AG04450 (cell line): ENCODE measurements around the gene PLXND1. TPM values are rescaled to one million over a fixed set of nuclear protein-coding genes. Genes with fewer than 3 reads are reported as not detected.

Experiments
- CTCF ChIA-PET: fragments of 300-600, 350-600 bp; formaldehyde crosslinking; extraction: SDS; loops from one replicate; lab custom pipeline; 2022; ENCODE audit warnings: antibody characterized with exemption, inconsistent platforms; lab: Charles Lee
- POLR2A ChIA-PET: fragments of 350-600 bp; formaldehyde crosslinking; extraction: SDS; loops from one replicate; lab custom pipeline; 2021; ENCODE audit warnings: antibody characterized with exemption, inconsistent platforms; lab: Yijun Ruan, JAX
- DNase-seq: peaks from one replicate; pipeline ENCODE4 v3.0.0-alpha.2; 2011; ENCODE audit warnings: low read depth, low spot score
- H3K27ac ChIP-seq: one replicate; pipeline ENCODE4 v1.5.1; 2012; ENCODE audit warnings: low read depth, low read length, control low read depth
- H3K27me3 ChIP-seq: one replicate; pipeline ENCODE4 v1.6.0; 2012; ENCODE audit warnings: low read length; ENCODE audit not compliant: control insufficient read depth, insufficient read depth
- H3K4me3 ChIP-seq: 2 replicates; pipeline ENCODE4 v1.5.1; 2011; ENCODE audit warnings: mild to moderate bottlenecking, low read depth, low read length, control low read depth
- H3K9me3 ChIP-seq: 2 replicates; pipeline ENCODE4 v1.5.1; 2012; ENCODE audit warnings: low read length; ENCODE audit not compliant: control insufficient read depth, insufficient read depth
- polyA plus RNA-seq: library from polyadenylated mRNA; depleted of rRNA; stranded (reverse); fragments of >200 nt; gene quantifications from 2 replicates; pipeline ENCODE4 v1.2.3, GENCODE V29; 2011
- TF ChIP-seq, protein P1 (sequence below): IDR thresholded peaks from 2 replicates; pipeline ENCODE4 v1.5.1; 2011; ENCODE audit warnings: low read depth, low read length, control low read depth, inconsistent platforms

The PLXND1 gene
- polyA plus RNA-seq, 1 experiment: 37.1 TPM

DNA sequence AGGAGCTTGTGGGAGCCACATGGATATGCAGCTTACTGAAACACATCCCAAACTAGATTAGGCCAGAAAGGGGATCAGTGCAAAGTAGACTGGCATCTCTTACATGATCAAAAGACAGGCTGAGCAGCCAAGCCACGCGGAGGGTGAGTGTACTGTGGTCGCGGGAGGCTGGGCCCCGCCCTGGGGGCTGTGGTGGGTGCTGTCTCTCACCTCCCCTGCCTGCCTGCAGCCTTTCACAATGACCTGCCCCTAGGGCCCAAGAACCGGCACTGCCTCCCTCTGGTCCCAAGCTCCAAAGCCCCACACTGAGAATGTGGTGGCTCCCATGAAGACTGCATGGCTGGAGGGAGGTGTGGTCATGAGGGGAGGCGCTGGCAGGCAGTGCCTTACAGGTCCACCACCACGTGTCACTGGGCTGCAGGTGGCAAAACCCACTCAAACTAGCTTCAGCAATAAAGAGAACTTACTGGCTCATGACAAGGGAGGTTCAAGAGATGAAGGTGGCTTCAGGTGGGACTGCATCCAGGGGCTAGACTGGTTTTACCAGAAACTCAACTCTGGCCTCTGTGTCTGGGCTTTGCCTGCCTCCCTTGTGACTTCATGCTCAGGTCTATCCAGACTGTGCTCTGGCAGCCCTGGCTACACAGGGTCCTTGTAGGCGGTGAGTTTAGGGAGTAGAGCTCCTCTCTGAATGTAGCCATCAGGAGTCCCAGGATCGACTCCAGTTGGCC, 27.4 kb upstream of the PLXND1 start:
- Histone ChIP-seq H3K4me3 (no peak overlapping the region), H3K27me3 (no peaks in the 10 kb centered on the region), H3K9me3 (peaks cover 6% of the 10 kb centered on the region), H3K27ac (no peak overlapping the region)
- DNase-seq: no peak
- POLR2A ChIA-PET: interaction anchor here (0.5 kb wide), 1 partner anchor 515 kb away, joined by 3 read pairs; no protein-coding TSS in a partner anchor
- TF ChIP-seq, protein P1, sequence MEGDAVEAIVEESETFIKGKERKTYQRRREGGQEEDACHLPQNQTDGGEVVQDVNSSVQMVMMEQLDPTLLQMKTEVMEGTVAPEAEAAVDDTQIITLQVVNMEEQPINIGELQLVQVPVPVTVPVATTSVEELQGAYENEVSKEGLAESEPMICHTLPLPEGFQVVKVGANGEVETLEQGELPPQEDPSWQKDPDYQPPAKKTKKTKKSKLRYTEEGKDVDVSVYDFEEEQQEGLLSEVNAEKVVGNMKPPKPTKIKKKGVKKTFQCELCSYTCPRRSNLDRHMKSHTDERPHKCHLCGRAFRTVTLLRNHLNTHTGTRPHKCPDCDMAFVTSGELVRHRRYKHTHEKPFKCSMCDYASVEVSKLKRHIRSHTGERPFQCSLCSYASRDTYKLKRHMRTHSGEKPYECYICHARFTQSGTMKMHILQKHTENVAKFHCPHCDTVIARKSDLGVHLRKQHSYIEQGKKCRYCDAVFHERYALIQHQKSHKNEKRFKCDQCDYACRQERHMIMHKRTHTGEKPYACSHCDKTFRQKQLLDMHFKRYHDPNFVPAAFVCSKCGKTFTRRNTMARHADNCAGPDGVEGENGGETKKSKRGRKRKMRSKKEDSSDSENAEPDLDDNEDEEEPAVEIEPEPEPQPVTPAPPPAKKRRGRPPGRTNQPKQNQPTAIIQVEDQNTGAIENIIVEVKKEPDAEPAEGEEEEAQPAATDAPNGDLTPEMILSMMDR: no peak
- CTCF ChIA-PET: interaction anchor here (0.8 to 1.9 kb wide), 3 partner anchors 143 to 191 kb away, joined by 3 to 4 read pairs (median 4); no protein-coding TSS in a partner anchor

DNA sequence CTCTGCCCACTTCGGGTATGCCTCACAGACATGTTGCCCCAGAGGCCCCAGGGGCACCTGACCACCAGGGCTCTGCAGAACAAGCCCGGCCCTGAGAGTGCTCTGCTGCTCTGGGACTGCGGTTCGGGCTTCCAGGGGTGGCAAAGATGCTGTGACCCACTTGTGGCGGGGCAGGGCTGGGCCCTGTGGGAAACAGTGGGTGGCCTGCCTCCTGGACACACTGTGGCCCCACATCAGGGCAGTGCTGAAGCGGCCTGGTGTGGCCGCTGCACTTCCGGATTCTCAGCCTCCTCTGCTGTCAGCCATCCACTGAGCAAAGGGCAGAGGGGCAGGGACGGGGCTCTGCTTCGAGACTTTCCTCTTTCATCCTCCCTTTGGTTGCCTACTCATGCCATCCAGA, 26.5 kb upstream of the PLXND1 start:
- H3K4me3 ChIP-seq: no peak overlapping the region
- ChIA-PET CTCF (interaction anchor here (0.9 to 1.9 kb wide), 2 partner anchors 143 to 192 kb away, joined by 4 read pairs; no protein-coding TSS in a partner anchor), POLR2A (no interaction called here)
- TF ChIP-seq, protein P1: no peak
- H3K27me3 ChIP-seq: no peaks in the 10 kb centered on the region
- DNase-seq: no peak
- H3K27ac ChIP-seq: no peak overlapping the region
- H3K9me3 ChIP-seq: peaks cover 6% of the 10 kb centered on the region

DNA sequence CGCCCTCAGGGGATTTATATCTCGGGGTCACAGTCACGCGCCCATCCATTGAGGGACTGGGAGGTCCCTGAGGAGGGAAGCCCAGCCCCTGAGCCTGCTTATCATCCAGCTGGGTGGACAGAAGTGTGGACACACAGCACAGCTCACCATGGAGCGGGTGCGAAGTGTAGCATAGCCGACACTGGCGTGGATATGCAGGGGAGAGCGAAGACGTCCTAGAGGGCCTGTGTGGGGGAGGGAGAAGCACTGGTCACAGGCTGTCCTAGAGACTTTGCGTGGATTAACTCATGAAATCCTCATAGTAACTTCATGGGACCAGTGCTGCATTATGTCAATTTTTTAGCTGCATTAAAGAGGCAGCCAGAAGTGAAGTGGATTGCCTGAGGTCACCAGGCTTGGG, 26.1 kb upstream of the PLXND1 start:
- TF ChIP-seq, protein P1: no peak

DNA sequence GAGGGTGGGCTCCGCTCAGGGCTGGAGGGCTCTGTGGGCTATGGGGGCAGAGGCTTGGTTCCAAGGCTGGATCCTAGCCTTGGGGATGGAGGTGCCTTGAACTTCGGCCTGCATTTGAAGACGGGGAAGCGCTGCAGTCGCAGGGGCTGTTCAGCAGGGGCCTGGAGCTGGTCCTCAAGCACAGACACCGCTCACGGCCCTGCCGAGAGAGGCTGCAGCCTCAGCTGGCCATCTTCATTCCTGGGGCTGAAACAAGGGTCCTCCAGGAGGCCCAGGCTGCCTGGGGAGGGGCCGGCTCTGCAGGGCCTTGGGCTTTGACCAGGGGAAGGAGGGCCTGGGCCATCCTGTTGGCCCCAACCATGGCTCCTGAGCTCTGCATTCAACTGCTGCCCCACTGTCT, 25.6 kb upstream of the PLXND1 start:
- no peak for DNase-seq
- H3K4me3 ChIP-seq: no peak overlapping the region
- POLR2A ChIA-PET: no interaction called here
- CTCF ChIA-PET: interaction anchor here (0.7 to 1.9 kb wide), 3 partner anchors 18 to 197 kb away, joined by 3 to 4 read pairs (median 4); no protein-coding TSS in a partner anchor
- no peak overlapping the region for H3K27ac ChIP-seq
- H3K27me3 ChIP-seq: no peaks in the 10 kb centered on the region
- peaks cover 6% of the 10 kb centered on the region for H3K9me3 ChIP-seq
- TF ChIP-seq, protein P1: no peak

More for the DNA sequence above, 26.1 kb upstream of the PLXND1 start:
- no peaks in the 10 kb centered on the region for H3K27me3 ChIP-seq
- H3K9me3 ChIP-seq: peaks cover 6% of the 10 kb centered on the region
- H3K4me3 ChIP-seq: no peak overlapping the region
- H3K27ac ChIP-seq: no peak overlapping the region
- CTCF ChIA-PET: interaction anchor here (0.7 to 1.9 kb wide), 2 partner anchors 17 to 192 kb away, joined by 3 to 4 read pairs; no protein-coding TSS in a partner anchor
- no peak for DNase-seq
- POLR2A ChIA-PET: no interaction called here

DNA sequence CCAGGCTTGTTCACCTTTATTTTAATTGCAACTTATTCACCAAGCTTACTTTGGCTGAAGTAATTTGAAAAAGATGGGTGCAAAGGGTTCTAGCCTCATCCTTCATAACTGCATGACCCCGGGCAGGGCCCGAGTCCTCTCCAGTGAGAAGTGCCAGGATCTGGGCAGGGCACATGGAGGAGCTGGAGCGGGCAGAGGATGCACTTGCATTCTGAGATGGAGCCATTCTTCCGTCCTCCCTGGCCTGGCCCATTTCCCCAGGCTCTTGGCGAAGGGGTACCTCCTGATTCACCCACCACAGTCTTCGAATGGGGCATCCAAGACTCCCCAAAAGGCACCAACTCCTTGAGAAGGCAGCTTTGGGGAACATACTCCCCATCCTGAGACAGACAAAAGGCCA, 22.5 kb upstream of the PLXND1 start:
- H3K27ac ChIP-seq: no peak overlapping the region
- H3K9me3 ChIP-seq: no peaks in the 10 kb centered on the region; the same call in 1 of the 2 replicates
- ChIA-PET CTCF (interaction anchor here (0.7 to 4.8 kb wide), 8 partner anchors 139 to 310 kb away, joined by 3 to 24 read pairs (median 4); no protein-coding TSS in a partner anchor), POLR2A (no interaction called here)
- TF ChIP-seq, protein P1: no peak
- H3K27me3 ChIP-seq: no peaks in the 10 kb centered on the region
- H3K4me3 ChIP-seq: no peak overlapping the region
- DNase-seq: no peak
